ENCODE results near the gene TTLL11.

Gene TTLL11

GRCh38 chr9:121947775-121948174 is 145.3 kb downstream of the TTLL11 start:
- no peak overlapping the region for H3K27ac ChIP-seq
- TF ChIP-seq CTCF (IDR thresholded peaks at IDR 0.05) (no peak), ZFX (IDR thresholded peaks at IDR 0.05; ENCODE audit: borderline replicate concordance) (no peak)

DNA sequence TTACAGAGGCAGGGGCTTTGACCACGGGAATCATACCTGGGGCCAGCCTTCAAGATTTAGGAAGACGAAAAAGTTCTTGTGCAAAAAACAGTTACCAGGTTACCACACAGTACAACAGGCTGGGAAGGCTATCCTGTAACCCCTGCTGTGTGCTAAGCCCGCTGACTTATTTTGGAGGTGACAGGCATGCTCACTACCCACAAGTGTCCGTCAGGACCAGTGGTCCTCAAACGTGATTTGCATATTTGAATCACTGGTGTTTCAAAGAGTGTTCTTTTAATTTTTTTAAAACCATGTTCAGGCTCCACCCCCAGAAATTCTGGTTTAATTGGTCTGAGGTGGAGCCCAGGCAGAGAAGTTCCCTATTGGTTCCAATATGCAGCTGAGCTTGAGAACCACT is 146.6 kb downstream of the TTLL11 start:
- H3K27ac ChIP-seq = no peak overlapping the region
- no peak for TF ChIP-seq CTCF (IDR thresholded peaks at IDR 0.05)

DNA sequence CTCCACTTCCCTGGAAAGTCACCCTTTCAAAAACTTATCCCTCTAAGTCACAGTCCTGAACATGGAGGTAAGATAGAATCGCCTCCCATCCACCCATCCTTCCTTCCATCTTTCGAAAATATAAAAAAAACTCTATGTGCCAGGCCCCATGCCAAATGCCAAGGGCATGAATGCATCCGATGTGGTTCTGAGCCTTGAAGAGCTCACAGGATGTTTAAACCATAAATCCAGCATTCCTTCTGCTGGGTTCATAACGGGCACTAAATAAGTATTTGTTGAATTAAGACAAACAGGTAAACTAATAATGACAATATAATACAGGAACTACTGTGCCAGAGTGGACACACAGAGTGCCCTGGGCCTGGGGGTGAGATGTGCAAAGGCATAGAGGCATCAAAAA is 147.3 kb downstream of the TTLL11 start:
- no peak overlapping the region for H3K27ac ChIP-seq
- TF ChIP-seq CTCF (IDR thresholded peaks at IDR 0.05) (no peak), ZFX (IDR thresholded peaks at IDR 0.05; ENCODE audit: borderline replicate concordance) (no peak)

- TF ChIP-seq ZFX (IDR thresholded peaks at IDR 0.05; ENCODE audit: borderline replicate concordance) (no peak), CTCF (IDR thresholded peaks at IDR 0.05) (no peak)
- H3K27ac ChIP-seq = no peak overlapping the region
These were observed 147.8 kb downstream of the TTLL11 start for GRCh38 chr9:121945281-121945680.

- TF ChIP-seq CTCF (IDR thresholded peaks at IDR 0.05) = no peak
- TF ChIP-seq ZFX (IDR thresholded peaks at IDR 0.05; ENCODE audit: borderline replicate concordance) = no peak
- H3K27ac ChIP-seq = no peak overlapping the region
These were observed 148.4 kb downstream of the TTLL11 start for GRCh38 chr9:121944711-121945191.

GRCh38 chr9:121943463-121943862 is 149.6 kb downstream of the TTLL11 start:
- H3K27ac ChIP-seq = no peak overlapping the region
- TF ChIP-seq ZFX (IDR thresholded peaks at IDR 0.05; ENCODE audit: borderline replicate concordance) = no peak
- no peak for TF ChIP-seq CTCF (IDR thresholded peaks at IDR 0.05)

- TF ChIP-seq CTCF (IDR thresholded peaks at IDR 0.05) = no peak
- TF ChIP-seq ZFX (IDR thresholded peaks at IDR 0.05; ENCODE audit: borderline replicate concordance) = no peak
- no peak overlapping the region for H3K27ac ChIP-seq
These were observed 150.2 kb downstream of the TTLL11 start for GRCh38 chr9:121942866-121943382.

Measured in 22Rv1 (cell line).